Lower leg skin (tissue), 3 donors: ENCODE data around the gene HNMT.

Experiments used
- CTCF ChIP-seq, 3 donors: fragments of 450-650 bp; IDR thresholded peaks; one replicate each; pipeline ENCODE4 v1.5.1; 2016; ENCODE audit warnings: antibody characterized with exemption in 3 of 3, mild to moderate bottlenecking in 3 of 3, moderate library complexity in 2 of 3
- POLR2A ChIP-seq, 2 donors: fragments of 450-650 bp; IDR thresholded peaks; one replicate each; pipeline ENCODE4 v1.6.1; 2016 to 2017; ENCODE audit warnings: antibody characterized with exemption in 2 of 2, mild to moderate bottlenecking in 1 of 2, moderate library complexity in 1 of 2

GRCh38 chr2:138059487-138060300 is 95.4 kb downstream of the HNMT start:
- TF ChIP-seq CTCF (IDR thresholded peaks at IDR 0.05) (no peak), POLR2A (IDR thresholded peaks at IDR 0.05) (no peak)
